Hepatocyte (in vitro differentiated cells): ENCODE results near the gene URI1.

Source experiments
- EZH2 ChIP-seq: fragments of 200-600 bp; sonication (generic); IDR thresholded peaks from 2 replicates; pipeline ENCODE4 v1.6.1; 2016; ENCODE audit warnings: antibody characterized with exemption, mild to moderate bottlenecking, borderline replicate concordance
- TF ChIP-seq, protein P1 (sequence below): fragments of 200-600 bp; sonication (generic); IDR thresholded peaks from 2 replicates; pipeline ENCODE4 v1.5.1; 2016; ENCODE audit warnings: antibody characterized with exemption, mild to moderate bottlenecking; ENCODE audit not compliant: poor library complexity

DNA sequence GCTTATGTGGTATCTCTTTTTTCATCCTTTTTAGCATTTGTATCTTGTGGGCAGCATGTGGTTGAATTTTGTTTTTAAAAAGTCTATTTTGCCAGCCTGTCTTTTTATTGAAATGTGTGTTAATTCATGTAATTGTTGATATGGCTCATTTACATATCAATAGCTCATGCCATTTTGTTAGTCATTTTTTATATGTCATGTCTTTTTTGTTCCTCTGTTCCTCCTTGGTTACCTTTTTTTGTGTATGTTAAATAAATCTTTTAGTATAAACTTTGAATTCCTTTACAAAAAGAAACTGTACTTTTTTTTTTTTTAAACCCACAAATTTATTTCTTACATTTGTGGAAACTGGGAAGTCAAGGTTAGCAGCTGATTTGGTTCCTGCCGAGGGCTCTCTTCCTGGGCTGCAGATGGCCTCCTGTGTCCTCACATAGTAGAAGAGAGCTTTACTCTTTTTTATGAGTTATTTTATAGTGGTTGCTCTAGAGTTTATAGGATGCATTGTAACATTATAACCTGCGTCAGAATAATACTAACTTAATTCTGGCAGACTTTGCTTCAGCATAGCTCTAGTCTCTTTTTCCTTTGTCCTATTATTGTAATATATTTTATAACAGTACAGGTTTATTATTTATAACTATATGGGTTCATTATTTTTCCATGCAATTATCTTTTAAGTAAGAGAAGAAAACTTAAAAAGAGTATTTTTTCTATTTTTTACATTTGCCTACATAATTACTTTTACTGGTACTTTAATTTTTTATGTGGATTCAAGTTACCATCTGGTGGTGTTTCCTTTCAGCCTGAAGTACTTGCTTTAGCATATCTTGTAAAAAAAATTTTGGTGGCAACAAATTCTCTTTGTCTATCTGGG, 86.3 kb downstream of the URI1 start:
- TF ChIP-seq, protein P1, sequence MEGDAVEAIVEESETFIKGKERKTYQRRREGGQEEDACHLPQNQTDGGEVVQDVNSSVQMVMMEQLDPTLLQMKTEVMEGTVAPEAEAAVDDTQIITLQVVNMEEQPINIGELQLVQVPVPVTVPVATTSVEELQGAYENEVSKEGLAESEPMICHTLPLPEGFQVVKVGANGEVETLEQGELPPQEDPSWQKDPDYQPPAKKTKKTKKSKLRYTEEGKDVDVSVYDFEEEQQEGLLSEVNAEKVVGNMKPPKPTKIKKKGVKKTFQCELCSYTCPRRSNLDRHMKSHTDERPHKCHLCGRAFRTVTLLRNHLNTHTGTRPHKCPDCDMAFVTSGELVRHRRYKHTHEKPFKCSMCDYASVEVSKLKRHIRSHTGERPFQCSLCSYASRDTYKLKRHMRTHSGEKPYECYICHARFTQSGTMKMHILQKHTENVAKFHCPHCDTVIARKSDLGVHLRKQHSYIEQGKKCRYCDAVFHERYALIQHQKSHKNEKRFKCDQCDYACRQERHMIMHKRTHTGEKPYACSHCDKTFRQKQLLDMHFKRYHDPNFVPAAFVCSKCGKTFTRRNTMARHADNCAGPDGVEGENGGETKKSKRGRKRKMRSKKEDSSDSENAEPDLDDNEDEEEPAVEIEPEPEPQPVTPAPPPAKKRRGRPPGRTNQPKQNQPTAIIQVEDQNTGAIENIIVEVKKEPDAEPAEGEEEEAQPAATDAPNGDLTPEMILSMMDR: no peak
- no peak for TF ChIP-seq EZH2
